Peyer's patch (tissue), 4 donors: ENCODE data around the gene AJAP1. TPM values are rescaled to one million over a fixed set of nuclear protein-coding genes. Genes with fewer than 3 reads are reported as not detected.

Source experiments
- DNase-seq, 3 donors: peaks; one replicate each; pipeline ENCODE4 v3.0.0-alpha.2; 2017 to 2019
- H3K27ac ChIP-seq, 4 donors: fragments of 200-600 bp; sonication (generic); one replicate each; pipeline ENCODE4 v1.5.1; 2016 to 2019
- H3K27me3 ChIP-seq, 2 donors: fragments of 200-600 bp; sonication (generic); one replicate each; pipeline ENCODE4 v1.5.1; 2019
- H3K36me3 ChIP-seq, 3 donors: fragments of 200-600 bp; sonication (generic); one replicate each; pipeline ENCODE4 v1.5.1; 2016 to 2019
- H3K4me1 ChIP-seq, 4 donors: fragments of 200-600 bp; sonication (generic); one replicate each; pipeline ENCODE4 v1.5.1; 2016 to 2019
- H3K4me3 ChIP-seq, 4 donors: fragments of 200-600 bp; sonication (generic); 1 replicate in 3 of 4; 2 replicates in 1 of 4; pipeline ENCODE4 v1.5.1; 2016 to 2019; ENCODE audit warnings: mild to moderate bottlenecking in 1 of 4
- H3K9me3 ChIP-seq, 4 donors: fragments of 200-600 bp; sonication (generic); one replicate each; pipeline ENCODE4 v1.5.1; 2016 to 2019; ENCODE audit warnings: mild to moderate bottlenecking in 1 of 4
- POLR2A ChIP-seq, 2 donors: fragments of 450-650 bp; IDR thresholded peaks; one replicate each; pipeline ENCODE4 v1.5.1; 2017; ENCODE audit warnings: antibody characterized with exemption in 2 of 2, mild to moderate bottlenecking in 2 of 2, moderate library complexity in 2 of 2
- total RNA-seq, 4 donors: library from RNA; depleted of rRNA; stranded (reverse); fragments of >200 nt; gene quantifications; one replicate each; pipeline ENCODE4 v1.1.0, GENCODE V29; 2016
- TF ChIP-seq, protein P1 (sequence below), 6 experiments: fragments of 450-650 bp in 4 of 6; fragments of 200-600 bp in 2 of 6; sonication (generic) in 1 of 6; IDR thresholded peaks; one replicate each; pipeline ENCODE4 v1.5.1; 2017 to 2019; ENCODE audit warnings: antibody characterized with exemption in 6 of 6, mild to moderate bottlenecking in 3 of 6, moderate library complexity in 1 of 6

AJAP1 gene
- total RNA-seq, 4 donors from 2014 or later = 0.09 to 0.35 (median 0.13) TPM; not detected in 1

DNA sequence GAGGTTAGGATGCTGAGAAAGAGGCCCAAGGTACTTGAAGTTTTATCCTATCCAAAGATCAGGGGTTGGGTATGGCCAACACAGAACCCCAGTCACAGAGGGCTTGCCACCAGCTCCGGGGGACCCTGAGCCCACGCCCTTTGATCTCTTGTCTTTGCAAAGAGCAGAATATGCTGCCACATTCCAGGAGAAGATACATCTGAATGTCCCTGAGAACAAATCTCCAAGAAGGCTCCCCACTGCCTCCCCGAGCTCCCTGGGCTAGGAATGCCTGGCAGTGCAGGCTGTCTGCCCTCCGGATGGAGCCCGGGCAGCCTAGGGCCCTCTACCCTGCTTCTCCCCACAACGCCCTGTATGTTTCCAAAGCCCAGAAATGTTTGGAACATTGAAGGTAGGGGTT, 49.2 kb downstream of the AJAP1 start:
- no peaks in the 10 kb centered on the region for H3K9me3 ChIP-seq
- no peak overlapping the region for H3K27ac ChIP-seq
- no peaks in the 10 kb centered on the region for H3K27me3 ChIP-seq
- H3K4me3 ChIP-seq = no peak overlapping the region
- H3K4me1 ChIP-seq = no peaks in the 10 kb centered on the region
- no peaks in the 10 kb centered on the region for H3K36me3 ChIP-seq
- no peak for DNase-seq
- TF ChIP-seq, protein P1, sequence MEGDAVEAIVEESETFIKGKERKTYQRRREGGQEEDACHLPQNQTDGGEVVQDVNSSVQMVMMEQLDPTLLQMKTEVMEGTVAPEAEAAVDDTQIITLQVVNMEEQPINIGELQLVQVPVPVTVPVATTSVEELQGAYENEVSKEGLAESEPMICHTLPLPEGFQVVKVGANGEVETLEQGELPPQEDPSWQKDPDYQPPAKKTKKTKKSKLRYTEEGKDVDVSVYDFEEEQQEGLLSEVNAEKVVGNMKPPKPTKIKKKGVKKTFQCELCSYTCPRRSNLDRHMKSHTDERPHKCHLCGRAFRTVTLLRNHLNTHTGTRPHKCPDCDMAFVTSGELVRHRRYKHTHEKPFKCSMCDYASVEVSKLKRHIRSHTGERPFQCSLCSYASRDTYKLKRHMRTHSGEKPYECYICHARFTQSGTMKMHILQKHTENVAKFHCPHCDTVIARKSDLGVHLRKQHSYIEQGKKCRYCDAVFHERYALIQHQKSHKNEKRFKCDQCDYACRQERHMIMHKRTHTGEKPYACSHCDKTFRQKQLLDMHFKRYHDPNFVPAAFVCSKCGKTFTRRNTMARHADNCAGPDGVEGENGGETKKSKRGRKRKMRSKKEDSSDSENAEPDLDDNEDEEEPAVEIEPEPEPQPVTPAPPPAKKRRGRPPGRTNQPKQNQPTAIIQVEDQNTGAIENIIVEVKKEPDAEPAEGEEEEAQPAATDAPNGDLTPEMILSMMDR (IDR thresholded peaks at IDR 0.05) = no peak
- TF ChIP-seq POLR2A (IDR thresholded peaks at IDR 0.05) = no peak

DNA sequence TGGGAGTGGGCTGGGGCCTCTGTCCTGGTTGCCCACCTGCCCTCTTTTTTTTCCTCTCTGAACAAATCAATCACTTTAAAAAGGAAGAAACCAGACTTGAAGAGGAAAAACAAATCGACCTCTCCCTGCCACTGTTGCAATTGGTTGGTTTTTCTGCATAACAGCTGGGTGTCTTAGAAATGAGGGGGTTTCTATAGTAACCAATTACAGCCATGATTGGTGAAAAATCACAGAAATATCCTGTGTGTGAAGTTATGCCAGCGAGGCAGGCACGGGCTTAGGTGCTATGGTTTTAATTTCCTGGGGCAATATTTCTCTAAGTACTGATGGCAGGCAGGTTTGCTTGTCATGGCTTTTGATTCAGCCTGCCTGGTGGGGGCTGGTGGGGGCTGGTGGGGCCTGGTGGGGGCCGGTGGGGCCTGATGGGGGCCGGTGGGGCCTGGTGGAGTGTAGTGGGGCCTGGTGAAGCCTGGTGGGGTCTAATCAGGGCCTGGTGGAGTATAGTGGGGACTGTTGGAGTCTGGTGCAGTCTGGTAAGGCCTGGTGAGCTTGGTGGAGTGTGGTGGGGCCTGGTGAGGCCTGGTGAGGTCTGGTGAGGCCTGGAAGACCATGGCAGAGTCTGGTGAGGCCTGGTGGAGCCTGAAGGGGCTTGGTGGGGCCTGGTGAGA, 54.6 kb downstream of the AJAP1 start:
- DNase-seq = no peak
- Histone ChIP-seq H3K4me1 (peaks cover 0 to 4% (median 0%) of the 10 kb centered on the region in 4 donors), H3K36me3 (no peaks in the 10 kb centered on the region), H3K4me3 (no peak overlapping the region), H3K9me3 (no peaks in the 10 kb centered on the region), H3K27ac (no peak overlapping the region), H3K27me3 (no peaks in the 10 kb centered on the region)
- TF ChIP-seq, protein P1 (IDR thresholded peaks at IDR 0.05) = no peak
- TF ChIP-seq POLR2A (IDR thresholded peaks at IDR 0.05) = no peak

DNA sequence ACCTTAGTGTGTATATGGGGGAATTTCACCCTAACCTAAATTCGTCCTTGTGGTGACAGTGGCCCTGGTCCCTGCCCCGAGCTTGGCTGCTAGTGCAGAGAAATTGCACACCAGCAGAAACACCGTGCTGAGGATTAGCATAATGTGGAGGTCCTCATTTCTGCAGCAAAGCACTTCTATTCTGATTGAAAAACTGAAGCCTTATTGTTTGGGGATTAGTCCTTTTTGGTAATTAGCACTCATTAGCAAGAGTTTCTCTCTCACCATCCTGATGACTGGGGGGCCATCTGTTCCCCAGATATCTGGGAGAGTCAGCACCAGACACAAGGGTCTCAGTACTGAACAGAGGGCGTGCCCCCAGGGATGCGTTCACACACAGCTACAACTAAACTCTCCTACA, 55.2 kb downstream of the AJAP1 start:
- Histone ChIP-seq H3K4me1 (peaks cover 0 to 4% (median 0%) of the 10 kb centered on the region in 4 donors), H3K27me3 (no peaks in the 10 kb centered on the region), H3K36me3 (no peaks in the 10 kb centered on the region), H3K4me3 (no peak overlapping the region), H3K27ac (no peak overlapping the region), H3K9me3 (no peaks in the 10 kb centered on the region)
- no peak for DNase-seq
- no peak for TF ChIP-seq POLR2A (IDR thresholded peaks at IDR 0.05)

DNA sequence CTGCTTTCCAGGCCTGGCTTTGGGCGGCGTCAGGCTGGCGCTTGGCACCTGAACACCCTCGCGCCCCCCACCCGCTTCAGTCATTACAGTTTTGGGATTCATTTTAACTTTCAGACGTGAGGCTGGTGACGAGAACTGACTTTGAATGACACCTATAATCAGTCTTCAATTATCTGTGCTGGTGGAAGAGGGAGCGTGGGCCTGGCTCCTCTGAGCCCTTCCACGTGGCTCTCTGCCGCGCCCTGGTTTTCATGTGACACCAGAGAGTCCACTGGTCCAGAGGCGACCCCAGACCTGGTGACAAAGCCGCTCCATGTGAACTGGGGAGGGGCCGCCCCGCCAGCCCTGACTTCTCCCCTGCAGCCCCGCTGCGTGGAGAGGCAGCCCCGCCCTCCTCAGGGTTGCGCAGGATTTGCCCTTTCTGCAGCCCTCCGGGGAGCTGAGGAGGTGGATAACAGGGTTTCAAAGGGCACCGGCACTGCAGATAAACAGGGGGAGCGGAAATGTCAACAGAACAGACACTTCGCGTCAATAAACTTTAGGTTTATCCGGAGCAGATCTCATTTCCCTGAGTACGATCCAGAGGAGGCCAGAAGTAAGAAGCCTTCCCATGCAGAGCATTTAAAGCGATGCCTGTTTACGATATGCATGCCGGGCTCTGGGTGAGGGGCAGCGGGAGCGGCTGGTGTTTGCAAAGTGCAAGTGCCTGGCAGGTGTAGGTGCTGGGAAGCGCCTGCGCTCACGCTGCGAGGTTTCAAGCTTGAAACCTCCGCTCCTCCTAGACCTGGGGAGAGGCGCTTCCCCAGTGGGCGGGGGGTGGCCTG, 56.4 kb downstream of the AJAP1 start:
- no peak for DNase-seq
- peaks cover 0 to 4% (median 0%) of the 10 kb centered on the region in 4 donors for H3K4me1 ChIP-seq
- TF ChIP-seq, protein P1 (IDR thresholded peaks at IDR 0.05) = no peak
- TF ChIP-seq POLR2A (IDR thresholded peaks at IDR 0.05) = no peak
- H3K27ac ChIP-seq = no peak overlapping the region
- no peaks in the 10 kb centered on the region for H3K36me3 ChIP-seq
- no peak overlapping the region for H3K4me3 ChIP-seq
- no peaks in the 10 kb centered on the region for H3K27me3 ChIP-seq
- no peaks in the 10 kb centered on the region for H3K9me3 ChIP-seq

DNA sequence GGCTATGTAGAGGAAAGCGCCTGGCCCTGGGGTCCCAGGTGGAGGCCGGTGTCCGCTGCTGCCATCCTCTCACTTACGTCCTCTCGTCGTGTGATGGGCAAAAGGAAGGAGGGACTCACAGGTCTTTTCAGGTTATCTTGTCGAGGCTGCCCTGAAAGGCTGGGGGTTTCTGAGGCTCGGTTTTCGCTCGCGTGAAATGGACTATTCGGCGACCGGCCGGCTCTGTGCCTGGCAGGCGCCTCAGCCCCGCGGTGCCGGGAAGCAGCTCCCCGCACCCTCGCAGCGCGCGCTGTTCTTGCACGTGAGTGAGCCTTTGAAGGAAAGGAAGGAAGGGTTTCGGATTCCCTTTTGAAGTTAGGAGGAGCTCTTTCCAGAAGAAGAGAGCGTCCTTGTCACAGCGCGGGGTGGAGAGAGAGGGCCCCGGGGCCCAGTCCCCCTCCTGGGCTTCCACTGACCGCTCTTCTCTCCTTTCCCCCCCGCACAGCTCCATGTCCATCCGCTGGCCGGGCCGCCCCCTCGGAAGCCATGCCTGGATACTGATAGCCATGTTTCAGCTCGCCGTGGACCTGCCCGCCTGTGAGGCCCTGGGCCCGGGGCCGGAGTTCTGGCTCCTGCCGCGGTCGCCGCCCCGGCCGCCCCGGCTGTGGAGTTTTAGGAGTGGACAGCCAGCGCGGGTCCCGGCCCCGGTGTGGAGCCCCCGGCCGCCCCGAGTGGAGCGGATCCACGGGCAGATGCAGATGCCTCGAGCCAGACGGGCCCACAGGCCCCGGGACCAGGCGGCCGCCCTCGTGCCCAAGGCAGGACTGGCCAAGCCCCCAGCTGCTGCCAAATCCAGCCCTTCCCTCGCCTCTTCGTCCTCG, 57.2 kb downstream of the AJAP1 start:
- Histone ChIP-seq H3K9me3 (no peaks in the 10 kb centered on the region), H3K4me3 (no peak overlapping the region), H3K27ac (no peak overlapping the region), H3K27me3 (no peaks in the 10 kb centered on the region), H3K36me3 (no peaks in the 10 kb centered on the region), H3K4me1 (peaks cover 0 to 4% (median 0%) of the 10 kb centered on the region in 4 donors)
- TF ChIP-seq POLR2A (IDR thresholded peaks at IDR 0.05) = no peak
- TF ChIP-seq, protein P1 (IDR thresholded peaks at IDR 0.05) = no peak
- DNase-seq = no peak
